Epithelial cell of esophagus (primary cell): ENCODE measurements around the gene STAC2.

ENCODE experiments used
- DNase-seq: peaks from one replicate; pipeline ENCODE4 v3.0.0; 2010; ENCODE audit warnings: low read depth
- H3K4me3 ChIP-seq: 2 replicates; pipeline ENCODE4 v1.5.1; 2011; ENCODE audit warnings: mild to moderate bottlenecking, low read length, control low read depth
- TF ChIP-seq, protein P1 (sequence below): IDR thresholded peaks from 2 replicates; pipeline ENCODE4 v1.5.1; 2011; ENCODE audit warnings: low read depth, mild to moderate bottlenecking, low read length, control low read depth, inconsistent platforms; ENCODE audit not compliant: insufficient read depth; ENCODE audit errors: missing control alignments

STAC2 gene

GRCh38 chr17:39231591-39232551 is 6.1 kb upstream of the STAC2 start:
- TF ChIP-seq, protein P1, sequence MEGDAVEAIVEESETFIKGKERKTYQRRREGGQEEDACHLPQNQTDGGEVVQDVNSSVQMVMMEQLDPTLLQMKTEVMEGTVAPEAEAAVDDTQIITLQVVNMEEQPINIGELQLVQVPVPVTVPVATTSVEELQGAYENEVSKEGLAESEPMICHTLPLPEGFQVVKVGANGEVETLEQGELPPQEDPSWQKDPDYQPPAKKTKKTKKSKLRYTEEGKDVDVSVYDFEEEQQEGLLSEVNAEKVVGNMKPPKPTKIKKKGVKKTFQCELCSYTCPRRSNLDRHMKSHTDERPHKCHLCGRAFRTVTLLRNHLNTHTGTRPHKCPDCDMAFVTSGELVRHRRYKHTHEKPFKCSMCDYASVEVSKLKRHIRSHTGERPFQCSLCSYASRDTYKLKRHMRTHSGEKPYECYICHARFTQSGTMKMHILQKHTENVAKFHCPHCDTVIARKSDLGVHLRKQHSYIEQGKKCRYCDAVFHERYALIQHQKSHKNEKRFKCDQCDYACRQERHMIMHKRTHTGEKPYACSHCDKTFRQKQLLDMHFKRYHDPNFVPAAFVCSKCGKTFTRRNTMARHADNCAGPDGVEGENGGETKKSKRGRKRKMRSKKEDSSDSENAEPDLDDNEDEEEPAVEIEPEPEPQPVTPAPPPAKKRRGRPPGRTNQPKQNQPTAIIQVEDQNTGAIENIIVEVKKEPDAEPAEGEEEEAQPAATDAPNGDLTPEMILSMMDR: peak; percentile 67
- no peak overlapping the region for H3K4me3 ChIP-seq
- DNase-seq: peak; percentile 23

DNA sequence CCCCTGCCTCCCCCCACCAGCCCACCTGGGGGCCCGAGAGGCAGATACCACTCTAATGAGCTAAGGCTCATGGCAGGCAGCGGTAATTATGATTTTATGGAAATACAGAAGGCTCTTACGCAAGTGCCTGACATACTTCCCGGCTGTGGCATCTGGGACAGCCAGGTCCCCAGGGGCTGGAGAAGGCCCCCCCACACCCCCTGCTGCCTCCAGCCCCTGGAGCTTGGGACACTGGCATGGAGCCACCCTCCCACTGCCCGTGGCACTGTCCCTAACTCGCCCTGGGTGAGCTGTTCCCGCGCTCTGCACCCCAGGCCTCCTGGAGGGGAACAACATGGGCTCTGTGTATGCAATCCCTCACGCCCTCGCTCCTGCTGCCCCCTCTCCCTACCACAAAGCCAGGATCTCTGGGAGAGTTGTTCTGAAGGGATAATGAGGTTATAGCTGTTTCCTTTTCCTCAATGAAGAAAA is 5.4 kb upstream of the STAC2 start:
- no peak for DNase-seq
- TF ChIP-seq, protein P1: no peak
- no peak overlapping the region for H3K4me3 ChIP-seq

DNA sequence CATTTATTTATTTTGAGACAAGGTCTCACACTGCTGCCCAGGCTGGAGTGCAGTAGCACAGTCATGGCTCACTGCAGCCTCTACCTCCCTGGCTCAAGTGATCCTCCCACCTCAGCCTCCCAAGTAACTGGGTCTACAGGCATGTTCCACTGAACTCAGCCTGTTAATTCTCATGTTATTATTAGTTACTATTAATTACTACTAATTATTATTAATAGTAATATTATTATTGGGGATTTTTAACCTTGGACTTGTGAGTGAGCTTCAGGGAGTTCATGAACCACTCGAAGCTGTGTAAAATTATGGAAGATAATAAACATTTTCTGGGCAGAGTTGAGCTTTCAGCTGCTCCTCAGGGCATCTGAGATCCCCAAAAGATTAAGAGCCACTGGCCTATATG is 4.6 kb upstream of the STAC2 start:
- TF ChIP-seq, protein P1: no peak
- no peak for DNase-seq

DNA sequence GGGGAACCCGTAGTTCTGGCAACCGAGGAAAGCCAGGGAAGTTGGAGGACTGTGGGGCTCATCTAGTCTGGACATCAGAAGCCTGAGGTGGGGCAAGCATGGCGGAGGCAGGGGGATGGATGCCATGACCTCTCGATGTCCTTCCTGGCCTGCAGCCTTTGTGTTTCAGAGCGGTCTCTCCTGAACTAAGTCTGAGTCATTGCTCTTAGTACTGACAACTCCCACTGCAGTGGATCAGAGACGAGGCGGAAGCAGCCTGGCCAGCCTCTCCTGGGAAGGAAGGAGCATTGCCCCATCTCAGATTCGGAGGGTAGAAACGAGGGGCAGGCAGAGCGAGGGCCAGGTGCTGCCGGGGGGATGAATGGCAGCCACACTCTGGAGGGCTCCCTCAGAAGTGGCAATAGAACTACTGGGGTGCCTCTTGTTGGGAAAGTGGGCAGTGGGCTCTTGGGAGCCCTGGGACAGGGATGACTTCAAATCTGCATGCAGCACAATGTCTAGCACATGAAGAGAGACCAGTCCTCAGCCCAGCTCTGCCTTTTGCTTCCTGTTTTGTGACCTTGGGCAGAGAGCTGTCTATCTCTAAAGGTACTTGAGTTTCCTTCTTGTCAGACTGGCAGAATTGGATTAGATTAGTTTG is 3.6 kb upstream of the STAC2 start:
- TF ChIP-seq, protein P1: no peak
- H3K4me3 ChIP-seq: no peak overlapping the region
- DNase-seq: peak; percentile 49

More for the DNA sequence above, 4.6 kb upstream of the STAC2 start:
- no peak overlapping the region for H3K4me3 ChIP-seq

DNA sequence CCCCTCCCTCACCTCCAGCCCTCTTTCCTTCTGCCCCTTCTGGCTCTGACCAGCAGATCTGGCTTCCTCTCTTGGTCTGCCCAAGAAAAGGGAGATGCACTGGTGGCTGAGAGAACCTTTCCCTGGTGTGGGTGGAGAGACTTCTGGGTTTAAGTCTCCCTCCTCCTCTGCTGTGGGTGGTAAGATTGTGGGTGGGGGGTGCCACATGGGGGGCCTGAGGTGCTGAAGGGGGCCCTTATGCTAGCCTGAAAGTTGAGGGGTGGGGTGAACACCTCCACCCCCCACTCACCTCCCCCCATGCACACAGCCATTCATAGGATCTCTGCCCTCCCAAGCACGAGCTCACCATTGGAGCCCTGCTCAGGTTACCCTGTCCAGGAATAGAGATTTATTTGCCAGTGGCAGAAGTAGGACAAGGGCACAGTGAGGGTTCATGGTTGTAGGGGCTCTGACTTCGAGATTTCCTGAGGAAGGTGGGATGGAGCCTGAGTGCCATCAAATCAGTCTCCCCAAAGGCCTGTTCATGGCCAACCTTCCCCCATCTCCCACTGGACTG is 1.7 kb upstream of the STAC2 start:
- DNase-seq: no peak
- H3K4me3 ChIP-seq: no peak overlapping the region
- TF ChIP-seq, protein P1: no peak

DNA sequence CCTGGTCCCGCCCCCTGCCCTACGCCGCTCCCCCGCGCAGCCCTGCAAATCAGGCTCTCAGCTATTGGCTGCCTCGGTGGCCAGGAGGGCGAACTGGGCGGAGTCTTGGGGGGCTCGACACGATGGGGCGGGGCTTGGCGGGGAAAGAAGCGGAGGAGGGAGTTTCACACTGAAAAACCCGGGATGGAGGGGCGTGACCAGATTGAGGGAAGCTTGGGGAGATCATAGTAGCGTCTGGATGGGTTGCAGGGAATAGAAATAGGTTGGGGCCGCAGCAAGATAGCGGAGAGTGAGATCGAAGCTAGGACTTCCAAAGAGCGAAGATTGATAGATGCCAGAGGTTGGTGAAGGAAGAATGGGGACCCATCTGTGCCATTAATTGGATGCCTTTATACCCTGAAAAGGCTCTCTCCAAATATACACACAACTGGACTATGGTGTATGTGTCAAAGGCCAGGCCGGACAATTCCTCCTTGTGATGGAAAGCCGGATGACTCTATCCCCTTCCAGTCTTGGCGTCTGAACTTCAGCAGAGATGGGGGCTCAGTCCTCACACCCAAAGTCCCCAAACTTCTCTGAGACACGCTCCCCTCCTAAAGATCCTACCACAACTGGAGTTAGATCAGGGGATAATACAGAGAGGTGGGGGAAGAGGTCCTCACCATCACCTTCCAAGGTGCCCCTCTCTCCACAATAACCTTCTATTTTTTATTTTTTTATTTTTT is 376 bp upstream of the STAC2 start:
- DNase-seq: no peak
- TF ChIP-seq, protein P1: no peak
- no peak overlapping the region for H3K4me3 ChIP-seq
